HepG2 (cell line): ENCODE results near the gene EMC9. TPM values are rescaled to one million over a fixed set of nuclear protein-coding genes. Genes with fewer than 3 reads are reported as not detected.
A peak's percentile ranks its signal among the peaks of the same experiment; 100 is the strongest.

Experiments
- GLI4 ChIP-seq: sonication (generic); formaldehyde crosslinking; IDR thresholded peaks from 2 replicates; pipeline ENCODE4 v1.5.1; 2020; ENCODE audit warnings: missing genetic modification reagents, mild to moderate bottlenecking, moderate library complexity, borderline replicate concordance
- KAT2B ChIP-seq: fragments of 150-350 bp; IDR thresholded peaks from 2 replicates; pipeline ENCODE4 v1.6.1; 2014; ENCODE audit warnings: low read depth, low read length, borderline replicate concordance
- MTA3 ChIP-seq: sonication (generic); formaldehyde crosslinking; IDR thresholded peaks from 2 replicates; pipeline ENCODE4 v1.4.0; 2020; ENCODE audit warnings: missing genetic modification reagents
- PHB2 ChIP-seq: fragments of 450-650 bp; IDR thresholded peaks from 2 replicates; pipeline ENCODE4 v1.6.1; 2018; ENCODE audit not compliant: partially characterized antibody
- PHF20 ChIP-seq: sonication (generic); formaldehyde crosslinking; IDR thresholded peaks from 2 replicates; pipeline ENCODE4 v1.5.0; 2020; ENCODE audit warnings: mild to moderate bottlenecking, missing genetic modification reagents
- RFX1 ChIP-seq: fragments of 450-650 bp; IDR thresholded peaks from 2 replicates; pipeline ENCODE4 v1.6.1; 2017
- RXRB ChIP-seq: IDR thresholded peaks from 2 replicates; pipeline ENCODE4 v1.6.1; 2016; ENCODE audit warnings: borderline replicate concordance, missing genetic modification reagents, missing compliant biosample characterization
- TRIM24 ChIP-seq: sonication (generic); formaldehyde crosslinking; IDR thresholded peaks from 2 replicates; pipeline ENCODE4 v1.8.0; 2022; ENCODE audit warnings: mild to moderate bottlenecking, missing genetic modification reagents
- ZNF225 ChIP-seq: sonication (generic); formaldehyde crosslinking; IDR thresholded peaks from 2 replicates; pipeline ENCODE4 v1.4.0; 2020; ENCODE audit warnings: mild to moderate bottlenecking, missing genetic modification reagents
- ZNF251 ChIP-seq: sonication (generic); formaldehyde crosslinking; IDR thresholded peaks from 2 replicates; pipeline ENCODE4 v1.9.0; 2021; ENCODE audit warnings: mild to moderate bottlenecking, missing genetic modification reagents
- ZNF570 ChIP-seq: sonication (generic); formaldehyde crosslinking; IDR thresholded peaks from 2 replicates; pipeline ENCODE4 v1.4.0; 2020; ENCODE audit warnings: mild to moderate bottlenecking, missing genetic modification reagents, borderline replicate concordance
- ZNF589 ChIP-seq: sonication (generic); formaldehyde crosslinking; conservative IDR thresholded peaks from 2 replicates; pipeline ENCODE4 v1.8.0; 2022; ENCODE audit warnings: mild to moderate bottlenecking, moderate library complexity, missing genetic modification reagents
- ZNF605 ChIP-seq: sonication (generic); formaldehyde crosslinking; IDR thresholded peaks from 2 replicates; pipeline ENCODE4 v1.8.0; 2022; ENCODE audit warnings: mild to moderate bottlenecking, missing genetic modification reagents
- ZNF747 ChIP-seq: sonication (generic); formaldehyde crosslinking; IDR thresholded peaks from 2 replicates; pipeline ENCODE4 v1.8.1; 2023; ENCODE audit warnings: missing genetic modification reagents, mild to moderate bottlenecking, borderline replicate concordance
- ZNF75D ChIP-seq: sonication (generic); formaldehyde crosslinking; IDR thresholded peaks from 2 replicates; pipeline ENCODE4 v1.8.1; 2023; ENCODE audit warnings: missing genetic modification reagents, mild to moderate bottlenecking, borderline replicate concordance
- ZNF781 ChIP-seq: sonication (generic); formaldehyde crosslinking; IDR thresholded peaks from 2 replicates; pipeline ENCODE4 v1.5.1; 2020; ENCODE audit warnings: borderline replicate concordance, mild to moderate bottlenecking, missing genetic modification reagents; ENCODE audit errors: not compliant biosample characterization
- polyA plus RNA-seq, 8 experiments: library from polyadenylated mRNA; depleted of rRNA in 3 of 8; stranded (reverse) in 7 of 8; unstranded in 1 of 8; fragments of >200 nt; fragmentation: Illumina TruSeq in 4 of 8; extraction: Trizol in 4 of 8; gene quantifications; 2 replicates each; pipeline versions ENCODE4 v1.2.1 to v1.2.3, GENCODE V29; 2011 to 2016; ENCODE audit warnings: low read depth in 4 of 8, missing spikeins in 1 of 8, mixed read lengths in 1 of 8; ENCODE audit not compliant: insufficient read depth in 1 of 8
- total RNA-seq, 5 experiments: library from RNA; depleted of rRNA; stranded (reverse); fragments of >200 nt; fragmentation: Illumina TruSeq; extraction: Trizol; gene quantifications; 2 replicates each; pipeline ENCODE4 v1.2.3, GENCODE V29; 2016; ENCODE audit warnings: low read depth in 1 of 5
- TF ChIP-seq, protein P1 (sequence below), 2 experiments: fragments of 450-650 bp in 1 of 2; sonication (generic) in 1 of 2; formaldehyde crosslinking in 1 of 2; IDR thresholded peaks; 2 replicates each; pipeline versions ENCODE4 v1.6.1 to v1.8.0; 2016 to 2022; ENCODE audit warnings: antibody characterized with exemption in 1 of 2, mild to moderate bottlenecking in 1 of 2, missing genetic modification reagents in 1 of 2
- TF ChIP-seq, protein P2 (sequence below): IDR thresholded peaks from 2 replicates; pipeline ENCODE4 v1.6.1; 2016; ENCODE audit warnings: control low read depth
- TF ChIP-seq, protein P3 (sequence below): sonication (generic); formaldehyde crosslinking; IDR thresholded peaks from 2 replicates; pipeline ENCODE4 v1.4.0; 2020; ENCODE audit warnings: mild to moderate bottlenecking, missing genetic modification reagents

The EMC9 gene
- total and polyA plus RNA-seq, 2 of the 13 experiments (the other 11 are each of a cell fraction or from before 2014, with no cell fraction given) = 60.5 to 78.7 TPM

DNA sequence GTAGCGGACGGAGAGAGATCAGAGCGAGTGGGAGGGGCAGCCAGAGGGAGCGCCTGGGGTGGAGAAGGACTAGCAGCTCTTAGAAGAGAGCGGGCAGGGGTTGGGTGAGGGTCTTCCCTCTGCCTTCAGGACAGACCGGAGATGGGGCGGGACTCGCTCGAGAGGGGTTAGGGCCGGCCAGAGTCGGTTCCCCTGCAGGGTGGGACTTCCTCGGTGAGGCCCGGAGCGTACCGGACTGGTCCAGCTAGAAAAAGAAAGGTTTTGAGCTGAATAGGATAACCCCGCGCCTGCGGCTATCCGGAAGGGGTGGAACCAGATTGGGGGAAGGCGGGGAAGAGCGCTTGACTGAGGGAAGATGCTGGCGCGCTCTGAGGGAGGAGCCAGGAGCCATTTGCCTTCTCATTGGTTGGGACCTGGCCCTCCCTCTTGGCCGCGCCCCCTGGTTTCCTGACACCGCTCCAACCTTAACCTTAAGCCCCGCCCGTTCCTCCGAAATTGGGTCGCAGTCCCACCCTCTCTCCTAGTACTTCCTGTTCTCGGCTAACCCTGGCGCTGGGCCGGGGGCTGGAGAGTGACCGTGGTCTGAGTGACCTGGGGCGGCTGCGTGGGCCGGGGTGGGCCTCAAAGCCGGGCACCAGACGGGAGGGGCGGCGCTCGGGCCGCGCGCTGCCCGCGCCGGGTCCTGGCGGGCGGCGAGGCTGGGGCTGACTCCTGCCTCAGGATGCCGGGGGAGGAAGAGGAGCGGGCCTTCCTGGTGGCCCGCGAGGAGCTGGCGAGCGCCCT lies 5.8 kb upstream of the EMC9 start, which contains the start of gene RNF31 (continued):
- no peak for TF ChIP-seq TRIM24 (CRISPR knock-in tag)
- TF ChIP-seq, protein P1, sequence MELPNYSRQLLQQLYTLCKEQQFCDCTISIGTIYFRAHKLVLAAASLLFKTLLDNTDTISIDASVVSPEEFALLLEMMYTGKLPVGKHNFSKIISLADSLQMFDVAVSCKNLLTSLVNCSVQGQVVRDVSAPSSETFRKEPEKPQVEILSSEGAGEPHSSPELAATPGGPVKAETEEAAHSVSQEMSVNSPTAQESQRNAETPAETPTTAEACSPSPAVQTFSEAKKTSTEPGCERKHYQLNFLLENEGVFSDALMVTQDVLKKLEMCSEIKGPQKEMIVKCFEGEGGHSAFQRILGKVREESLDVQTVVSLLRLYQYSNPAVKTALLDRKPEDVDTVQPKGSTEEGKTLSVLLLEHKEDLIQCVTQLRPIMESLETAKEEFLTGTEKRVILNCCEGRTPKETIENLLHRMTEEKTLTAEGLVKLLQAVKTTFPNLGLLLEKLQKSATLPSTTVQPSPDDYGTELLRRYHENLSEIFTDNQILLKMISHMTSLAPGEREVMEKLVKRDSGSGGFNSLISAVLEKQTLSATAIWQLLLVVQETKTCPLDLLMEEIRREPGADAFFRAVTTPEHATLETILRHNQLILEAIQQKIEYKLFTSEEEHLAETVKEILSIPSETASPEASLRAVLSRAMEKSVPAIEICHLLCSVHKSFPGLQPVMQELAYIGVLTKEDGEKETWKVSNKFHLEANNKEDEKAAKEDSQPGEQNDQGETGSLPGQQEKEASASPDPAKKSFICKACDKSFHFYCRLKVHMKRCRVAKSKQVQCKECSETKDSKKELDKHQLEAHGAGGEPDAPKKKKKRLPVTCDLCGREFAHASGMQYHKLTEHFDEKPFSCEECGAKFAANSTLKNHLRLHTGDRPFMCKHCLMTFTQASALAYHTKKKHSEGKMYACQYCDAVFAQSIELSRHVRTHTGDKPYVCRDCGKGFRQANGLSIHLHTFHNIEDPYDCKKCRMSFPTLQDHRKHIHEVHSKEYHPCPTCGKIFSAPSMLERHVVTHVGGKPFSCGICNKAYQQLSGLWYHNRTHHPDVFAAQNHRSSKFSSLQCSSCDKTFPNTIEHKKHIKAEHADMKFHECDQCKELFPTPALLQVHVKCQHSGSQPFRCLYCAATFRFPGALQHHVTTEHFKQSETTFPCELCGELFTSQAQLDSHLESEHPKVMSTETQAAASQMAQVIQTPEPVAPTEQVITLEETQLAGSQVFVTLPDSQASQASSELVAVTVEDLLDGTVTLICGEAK (IDR thresholded peaks at IDR 0.05) = no peak
- TF ChIP-seq, protein P1 (CRISPR knock-in tag; IDR thresholded peaks at IDR 0.05) = no peak
- peak; percentile 51; the same call in 1 of the 2 replicates for TF ChIP-seq ZNF225 (CRISPR knock-in tag)
- 0 out of 2 replicates have a peak, but pooled peaks have one; percentile 62 for TF ChIP-seq ZNF747
- no peak for TF ChIP-seq PHB2
- TF ChIP-seq ZNF570 (CRISPR knock-in tag) = no peak; the same call in 1 of the 2 replicates
- TF ChIP-seq ZNF781 (CRISPR knock-in tag) = peak; percentile 88
- TF ChIP-seq ZNF75D (CRISPR knock-in tag) = no peak
- TF ChIP-seq, protein P2, sequence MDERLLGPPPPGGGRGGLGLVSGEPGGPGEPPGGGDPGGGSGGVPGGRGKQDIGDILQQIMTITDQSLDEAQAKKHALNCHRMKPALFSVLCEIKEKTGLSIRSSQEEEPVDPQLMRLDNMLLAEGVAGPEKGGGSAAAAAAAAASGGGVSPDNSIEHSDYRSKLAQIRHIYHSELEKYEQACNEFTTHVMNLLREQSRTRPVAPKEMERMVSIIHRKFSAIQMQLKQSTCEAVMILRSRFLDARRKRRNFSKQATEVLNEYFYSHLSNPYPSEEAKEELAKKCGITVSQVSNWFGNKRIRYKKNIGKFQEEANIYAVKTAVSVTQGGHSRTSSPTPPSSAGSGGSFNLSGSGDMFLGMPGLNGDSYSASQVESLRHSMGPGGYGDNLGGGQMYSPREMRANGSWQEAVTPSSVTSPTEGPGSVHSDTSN (CRISPR knock-in tag) = 0 out of 2 replicates have a peak, but pooled peaks have one; percentile 2
- TF ChIP-seq RXRB (CRISPR knock-in tag) = peak; percentile 17
- TF ChIP-seq, protein P3, sequence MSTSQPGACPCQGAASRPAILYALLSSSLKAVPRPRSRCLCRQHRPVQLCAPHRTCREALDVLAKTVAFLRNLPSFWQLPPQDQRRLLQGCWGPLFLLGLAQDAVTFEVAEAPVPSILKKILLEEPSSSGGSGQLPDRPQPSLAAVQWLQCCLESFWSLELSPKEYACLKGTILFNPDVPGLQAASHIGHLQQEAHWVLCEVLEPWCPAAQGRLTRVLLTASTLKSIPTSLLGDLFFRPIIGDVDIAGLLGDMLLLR (CRISPR knock-in tag) = peak; percentile 1; the same call in 1 of the 2 replicates
- TF ChIP-seq PHF20 = no peak
- TF ChIP-seq ZNF251 (CRISPR knock-in tag) = no peak
- no peak for TF ChIP-seq GLI4
- no peak for TF ChIP-seq RFX1
- no peak for TF ChIP-seq KAT2B
- no peak for TF ChIP-seq ZNF589 (CRISPR knock-in tag)
- TF ChIP-seq ZNF605 (CRISPR knock-in tag) = no peak
- no peak for TF ChIP-seq MTA3 (CRISPR knock-in tag)
